ENCODE results near the gene C1QTNF9.
A peak's percentile ranks its signal among the peaks of the same experiment; 100 is the strongest.

Gene C1QTNF9

GRCh38 chr13:24271231-24271600 is 38.2 kb upstream of the C1QTNF9 start:
- peak overlapping the region; percentile 84 to 97 (median 91) for H3K27ac ChIP-seq
- peak overlapping the region; percentile 88 to 99 (median 95) for H3K4me2 ChIP-seq
- H3K36me3 ChIP-seq = no peaks in the 10 kb centered on the region
- peak overlapping the region; percentile 74 to 94 (median 84) for H3K9ac ChIP-seq
- H3K4me1 ChIP-seq = peaks cover 67 to 84% (median 74%) of the 10 kb centered on the region in 10 experiments
- H4K20me1 ChIP-seq = no peaks in the 10 kb centered on the region
- no peak for TF ChIP-seq Cebpa-rat (IDR thresholded peaks at IDR 0.05)
- no peaks in the 10 kb centered on the region for H3K27me3 ChIP-seq
- H3K4me3 ChIP-seq = peak overlapping the region; percentile 43 to 76 (median 60); a peak in 19 of 20 replicates
- no peaks in the 10 kb centered on the region for H3K9me3 ChIP-seq (replicated peaks in 1 of 11)

DNA sequence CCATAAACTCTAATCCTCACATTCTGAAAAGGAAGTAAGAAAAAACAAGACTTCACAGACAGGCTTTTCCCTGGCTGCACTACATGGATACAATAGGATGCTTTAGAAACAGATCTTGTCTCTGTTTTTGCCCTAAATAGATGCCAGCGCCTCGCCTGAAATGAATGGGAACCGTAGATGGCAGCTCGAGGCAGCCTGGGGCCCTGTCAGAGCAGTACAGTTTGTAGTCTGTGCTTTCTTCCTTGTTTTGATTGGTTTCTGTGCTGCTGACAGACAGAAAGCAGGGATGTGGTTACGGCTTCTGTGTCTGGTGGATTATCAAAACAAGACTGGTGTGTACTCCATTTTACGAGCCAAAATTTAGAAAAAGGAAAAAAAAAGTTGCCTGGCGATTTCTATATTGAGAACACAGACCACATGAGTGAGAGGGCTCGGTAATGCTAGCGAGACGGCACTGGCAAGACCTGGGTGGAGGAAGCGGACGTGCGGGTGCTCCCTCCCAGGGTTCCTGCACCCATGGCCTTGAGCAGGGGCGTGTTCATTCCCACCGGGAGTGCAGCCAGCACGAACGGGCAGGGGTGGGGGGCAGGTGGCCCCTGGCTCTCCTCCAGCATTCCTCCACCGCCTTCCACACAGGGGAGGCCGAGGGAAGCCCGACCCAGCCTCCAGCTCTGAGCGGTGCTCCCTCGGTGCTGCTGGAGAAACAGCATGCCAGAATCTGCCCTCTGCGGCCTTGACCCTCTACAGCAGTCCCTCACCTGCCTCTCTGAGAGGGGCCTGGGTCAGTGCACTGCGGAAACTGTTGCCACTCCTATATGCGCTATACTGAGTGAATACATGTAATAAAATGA is 37.6 kb upstream of the C1QTNF9 start:
- H3K9me3 ChIP-seq (replicated peaks in 1 of 11) = no peaks in the 10 kb centered on the region
- H3K36me3 ChIP-seq = no peaks in the 10 kb centered on the region
- peaks cover 70 to 85% (median 79%) of the 10 kb centered on the region in 10 experiments for H3K4me1 ChIP-seq
- TF ChIP-seq Cebpa-rat (IDR thresholded peaks at IDR 0.05) = no peak
- H3K9ac ChIP-seq = peak overlapping the region; percentile 74 to 94 (median 84)
- no peaks in the 10 kb centered on the region for H3K27me3 ChIP-seq
- H3K4me3 ChIP-seq = peak overlapping the region; percentile 43 to 76 (median 60)
- peak overlapping the region; percentile 88 to 99 (median 95) for H3K4me2 ChIP-seq
- H3K27ac ChIP-seq = peak overlapping the region; percentile 84 to 97 (median 91)
- no peaks in the 10 kb centered on the region for H4K20me1 ChIP-seq

GRCh38 chr13:24272452-24273161 is 36.8 kb upstream of the C1QTNF9 start:
- H3K27ac ChIP-seq = peak overlapping the region; percentile 84 to 97 (median 91)
- TF ChIP-seq Cebpa-rat (IDR thresholded peaks at IDR 0.05) = no peak
- peak overlapping the region; percentile 74 to 94 (median 84) for H3K9ac ChIP-seq
- no peaks in the 10 kb centered on the region for H3K27me3 ChIP-seq
- no peaks in the 10 kb centered on the region for H3K9me3 ChIP-seq (replicated peaks in 1 of 11)
- peaks cover 68 to 86% (median 75%) of the 10 kb centered on the region in 10 experiments for H3K4me1 ChIP-seq
- no peaks in the 10 kb centered on the region for H4K20me1 ChIP-seq
- H3K4me2 ChIP-seq = peak overlapping the region; percentile 88 to 99 (median 95)
- peak overlapping the region; percentile 43 to 76 (median 60); a peak in 18 of 20 replicates for H3K4me3 ChIP-seq
- 0 out of 22 replicates have a peak, but pooled peaks cover 0 to 1% (median 0%) of the 10 kb centered on the region in 11 experiments for H3K36me3 ChIP-seq

GRCh38 chr13:24273926-24274325 is 35.5 kb upstream of the C1QTNF9 start:
- no peak for TF ChIP-seq Cebpa-rat (IDR thresholded peaks at IDR 0.05)
- no peaks in the 10 kb centered on the region for H3K27me3 ChIP-seq
- H3K9me3 ChIP-seq (replicated peaks in 1 of 11) = no peaks in the 10 kb centered on the region
- H4K20me1 ChIP-seq = no peaks in the 10 kb centered on the region; a peak in 1 of 22 replicates
- peak overlapping the region; percentile 75 to 99 (median 94) for H3K4me2 ChIP-seq
- H3K36me3 ChIP-seq = peaks cover 0 to 10% (median 0%) of the 10 kb centered on the region in 11 experiments; a peak in 2 of 22 replicates
- H3K27ac ChIP-seq = peak overlapping the region; percentile 58 to 97 (median 91)
- peak overlapping the region in 1 of 10 experiments; percentile 10; a peak in 1 of 20 replicates for H3K4me3 ChIP-seq
- peak overlapping the region; percentile 35 to 72 (median 61); a peak in 19 of 22 replicates for H3K9ac ChIP-seq
- peaks cover 66 to 86% (median 80%) of the 10 kb centered on the region in 10 experiments for H3K4me1 ChIP-seq

GRCh38 chr13:24274452-24275021 is 34.8 kb upstream of the C1QTNF9 start:
- peak overlapping the region; percentile 75 to 99 (median 94) for H3K4me2 ChIP-seq

DNA sequence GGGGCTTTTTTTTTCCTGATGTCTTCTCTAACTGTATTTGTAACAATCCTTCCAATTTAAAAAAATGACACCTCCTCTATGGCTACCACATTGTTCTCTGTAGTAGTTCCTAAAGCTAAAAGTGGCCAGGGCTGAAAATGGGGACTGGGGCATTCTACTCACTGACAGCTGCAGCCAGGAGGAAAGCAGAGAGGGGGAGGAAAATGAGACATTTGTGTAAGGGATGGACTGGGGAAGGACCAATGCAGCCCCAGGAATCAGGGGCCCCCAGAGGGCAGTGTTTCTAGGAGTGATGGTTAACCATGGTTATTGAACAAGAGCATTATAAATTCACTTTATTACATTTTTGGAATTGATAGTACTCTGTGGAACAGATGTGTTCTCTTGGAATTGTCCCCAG is 34.3 kb upstream of the C1QTNF9 start:
- no peak for TF ChIP-seq Cebpa-rat (IDR thresholded peaks at IDR 0.05)
- H3K4me2 ChIP-seq = peak overlapping the region; percentile 75 to 99 (median 94)
- H3K9me3 ChIP-seq (replicated peaks in 1 of 11) = no peaks in the 10 kb centered on the region
- peaks cover 0 to 11% (median 0%) of the 10 kb centered on the region in 11 experiments; a peak in 3 of 22 replicates for H3K36me3 ChIP-seq
- H3K27me3 ChIP-seq = no peaks in the 10 kb centered on the region
- peak overlapping the region; percentile 35 to 72 (median 61); a peak in 21 of 22 replicates for H3K9ac ChIP-seq
- peaks cover 73 to 91% (median 85%) of the 10 kb centered on the region in 10 experiments for H3K4me1 ChIP-seq
- H3K4me3 ChIP-seq = peak overlapping the region in 4 of 10 experiments; percentile 4 to 23 (median 8); a peak in 4 of 20 replicates
- peak overlapping the region; percentile 58 to 97 (median 91) for H3K27ac ChIP-seq
- H4K20me1 ChIP-seq = peaks cover 0 to 11% (median 0%) of the 10 kb centered on the region in 11 experiments; a peak in 4 of 22 replicates

More at GRCh38 chr13:24274452-24275021, 34.8 kb upstream of the C1QTNF9 start:
- Histone ChIP-seq H3K4me3 (peak overlapping the region in 4 of 10 experiments; percentile 4 to 23 (median 8); a peak in 5 of 20 replicates), H4K20me1 (peaks cover 0 to 6% (median 0%) of the 10 kb centered on the region in 11 experiments; a peak in 4 of 22 replicates), H3K36me3 (peaks cover 0 to 10% (median 0%) of the 10 kb centered on the region in 11 experiments; a peak in 3 of 22 replicates), H3K9ac (peak overlapping the region; percentile 35 to 72 (median 61); a peak in 21 of 22 replicates), H3K27ac (peak overlapping the region; percentile 58 to 97 (median 91)), H3K27me3 (no peaks in the 10 kb centered on the region), H3K9me3 (replicated peaks in 1 of 11) (no peaks in the 10 kb centered on the region), H3K4me1 (peaks cover 69 to 90% (median 84%) of the 10 kb centered on the region in 10 experiments)
- TF ChIP-seq Cebpa-rat (IDR thresholded peaks at IDR 0.05) = no peak

DNA sequence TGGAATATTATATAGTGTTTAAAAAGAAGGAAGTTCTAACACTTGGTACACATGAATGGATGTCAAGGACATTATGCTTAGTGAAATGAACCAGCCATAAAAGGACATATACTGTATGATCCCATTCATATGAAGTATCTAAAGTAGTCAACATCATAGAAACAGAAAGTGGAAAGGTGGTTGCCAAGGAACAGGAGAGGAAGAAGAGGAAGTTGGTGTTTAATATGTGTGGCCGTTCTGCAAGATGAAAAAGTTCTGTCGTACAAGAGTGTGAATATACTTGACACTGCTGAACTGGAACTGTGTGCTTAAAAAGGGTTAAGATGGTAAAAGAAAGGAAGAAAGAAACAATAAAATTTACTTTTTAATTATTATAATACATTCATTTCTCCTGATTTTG is 33.1 kb upstream of the C1QTNF9 start:
- H3K36me3 ChIP-seq = peaks cover 0 to 15% (median 0%) of the 10 kb centered on the region in 11 experiments; a peak in 6 of 22 replicates
- TF ChIP-seq Cebpa-rat (IDR thresholded peaks at IDR 0.05) = no peak
- peak overlapping the region in 10 of 11 experiments; percentile 75 to 99 (median 94); a peak in 13 of 22 replicates for H3K4me2 ChIP-seq
- peaks cover 0 to 22% (median 0%) of the 10 kb centered on the region in 11 experiments; a peak in 4 of 22 replicates for H4K20me1 ChIP-seq
- H3K27me3 ChIP-seq = no peaks in the 10 kb centered on the region
- H3K9ac ChIP-seq = no peak overlapping the region; a peak in 1 of 22 replicates
- H3K27ac ChIP-seq = peak overlapping the region in 8 of 11 experiments; percentile 11 to 97 (median 91); a peak in 10 of 22 replicates
- no peaks in the 10 kb centered on the region for H3K9me3 ChIP-seq (replicated peaks in 1 of 11)
- H3K4me3 ChIP-seq = no peak overlapping the region
- peaks cover 73 to 94% (median 91%) of the 10 kb centered on the region in 10 experiments for H3K4me1 ChIP-seq

GRCh38 chr13:24276861-24277260 is 32.5 kb upstream of the C1QTNF9 start:
- H3K4me3 ChIP-seq = no peak overlapping the region
- H4K20me1 ChIP-seq = peaks cover 0 to 27% (median 0%) of the 10 kb centered on the region in 11 experiments; a peak in 6 of 22 replicates
- no peaks in the 10 kb centered on the region for H3K27me3 ChIP-seq
- TF ChIP-seq Cebpa-rat (IDR thresholded peaks at IDR 0.05) = no peak
- H3K4me1 ChIP-seq = peaks cover 69 to 100% (median 93%) of the 10 kb centered on the region in 10 experiments
- no peak overlapping the region for H3K9ac ChIP-seq
- peak overlapping the region in 2 of 11 experiments; percentile 39 to 97; a peak in 2 of 22 replicates for H3K27ac ChIP-seq
- H3K4me2 ChIP-seq = peak overlapping the region in 8 of 11 experiments; percentile 14 to 99 (median 90); a peak in 11 of 22 replicates
- H3K9me3 ChIP-seq (replicated peaks in 1 of 11) = no peaks in the 10 kb centered on the region
- peaks cover 0 to 21% (median 0%) of the 10 kb centered on the region in 11 experiments; a peak in 6 of 22 replicates for H3K36me3 ChIP-seq
